ENCODE data around the gene TRPT1. TPM values are rescaled to one million over a fixed set of nuclear protein-coding genes. Genes with fewer than 3 reads are reported as not detected.
A peak's percentile ranks its signal among the peaks of the same experiment; 100 is the strongest.

Gene TRPT1
- total RNA-seq, 1 experiment from 2014 or later = 66.1 TPM

GRCh38 chr11:64252003-64252872, 26.3 kb upstream of the TRPT1 start:
- intact Hi-C loops (cut with micrococcal nuclease; ENCODE audit: unreplicated experiment) = no loop called here
- Histone ChIP-seq H3K9me3 (ENCODE audit: control insufficient read depth, insufficient read depth, low read depth, low read length) (no peaks in the 10 kb centered on the region), H3K36me3 (ENCODE audit: control insufficient read depth, insufficient read depth, low read length) (peaks cover 3% of the 10 kb centered on the region; the same call in 1 of the 2 replicates), H3K4me1 (ENCODE audit: control insufficient read depth, insufficient read depth, low read length) (peaks cover 41% of the 10 kb centered on the region), H3K27me3 (ENCODE audit: control insufficient read depth, insufficient read depth, low read length) (no peaks in the 10 kb centered on the region), H3K4me3 (ENCODE audit: low read depth in 2 of 2, low read length in 2 of 2) (peak overlapping the region; percentile 84 to 90), H3K27ac (ENCODE audit: low read length) (peak overlapping the region; percentile 89)
- in situ Hi-C loops (cut with HindIII; ENCODE audit: low pct_unique_long_range_greater_than_20kb, low sequenced_read_pairs) = no loop called here
- ChIA-PET CTCF (interaction anchor here (0.5 to 1.8 kb wide), 11 partner anchors 9 to 1800 kb away, joined by 3 to 12 read pairs (median 5); partner anchors contain the start of gene SF3B2), POLR2A (interaction anchor here (0.6 to 0.7 kb wide), 2 partner anchors 18 to 48 kb away, joined by 5 to 6 read pairs; no protein-coding TSS in a partner anchor)
- TF ChIP-seq POLR2AphosphoS5 (IDR thresholded peaks at IDR 0.05; ENCODE audit: low read depth, low read length) = peak; percentile 33; the same call in 1 of the 2 replicates
- no peak for TF ChIP-seq TCF7L2 (IDR thresholded peaks at IDR 0.05; ENCODE audit: low read depth, low read length)
- TF ChIP-seq CTCF (IDR thresholded peaks at IDR 0.05) = no peak
- TF ChIP-seq SIN3A (IDR thresholded peaks at IDR 0.05; ENCODE audit: borderline replicate concordance, insufficient read depth, low read depth, low read length) = no peak
- no TSS peak for BruUV-seq (replicated peaks)
- ATAC-seq = peak; percentile 50
- no peak for DNase-seq (ENCODE audit: low read depth, low spot score)

- POLR2A ChIA-PET = no interaction called here
- H3K4me1 ChIP-seq (ENCODE audit: control insufficient read depth, insufficient read depth, low read length) = peaks cover 41% of the 10 kb centered on the region
- in situ Hi-C loops (cut with HindIII; ENCODE audit: low pct_unique_long_range_greater_than_20kb, low sequenced_read_pairs) = no loop called here
Measured at GRCh38 chr11:64251753-64252002, 25.7 kb upstream of the TRPT1 start.

More at GRCh38 chr11:64251753-64252002, 25.7 kb upstream of the TRPT1 start:
- H3K9me3 ChIP-seq (ENCODE audit: control insufficient read depth, insufficient read depth, low read depth, low read length) = no peaks in the 10 kb centered on the region
- peaks cover 3% of the 10 kb centered on the region; the same call in 1 of the 2 replicates for H3K36me3 ChIP-seq (ENCODE audit: control insufficient read depth, insufficient read depth, low read length)
- H3K27ac ChIP-seq (ENCODE audit: low read length) = peak overlapping the region; percentile 89
- no peak for ATAC-seq
- peak overlapping the region; percentile 84 to 90 for H3K4me3 ChIP-seq (ENCODE audit: low read depth in 2 of 2, low read length in 2 of 2)
- intact Hi-C loops (cut with micrococcal nuclease; ENCODE audit: unreplicated experiment) = no loop called here
- BruUV-seq (replicated peaks) = no TSS peak
- H3K27me3 ChIP-seq (ENCODE audit: control insufficient read depth, insufficient read depth, low read length) = no peaks in the 10 kb centered on the region
- TF ChIP-seq SIN3A (IDR thresholded peaks at IDR 0.05; ENCODE audit: borderline replicate concordance, insufficient read depth, low read depth, low read length) = no peak
- no peak for TF ChIP-seq POLR2AphosphoS5 (IDR thresholded peaks at IDR 0.05; ENCODE audit: low read depth, low read length)
- no peak for TF ChIP-seq CTCF (IDR thresholded peaks at IDR 0.05)
- TF ChIP-seq REST (IDR thresholded peaks at IDR 0.05; ENCODE audit: insufficient read depth in 1 of 2, low read depth in 2 of 2, low read length in 1 of 2) = no peak
- TF ChIP-seq TCF7L2 (IDR thresholded peaks at IDR 0.05; ENCODE audit: low read depth, low read length) = no peak
- DNase-seq (ENCODE audit: low read depth, low spot score) = no peak
- CTCF ChIA-PET = interaction anchor here (0.5 to 1.8 kb wide), 6 partner anchors 8 to 69 kb away, joined by 3 to 12 read pairs (median 4); no protein-coding TSS in a partner anchor

Data from Panc1 (cell line).